ENCODE data around the gene ALCAM. TPM values are rescaled to one million over a fixed set of nuclear protein-coding genes. Genes with fewer than 3 reads are reported as not detected.

Gene ALCAM
- total RNA-seq, 1 experiment from 2014 or later, result 36.8 TPM

DNA sequence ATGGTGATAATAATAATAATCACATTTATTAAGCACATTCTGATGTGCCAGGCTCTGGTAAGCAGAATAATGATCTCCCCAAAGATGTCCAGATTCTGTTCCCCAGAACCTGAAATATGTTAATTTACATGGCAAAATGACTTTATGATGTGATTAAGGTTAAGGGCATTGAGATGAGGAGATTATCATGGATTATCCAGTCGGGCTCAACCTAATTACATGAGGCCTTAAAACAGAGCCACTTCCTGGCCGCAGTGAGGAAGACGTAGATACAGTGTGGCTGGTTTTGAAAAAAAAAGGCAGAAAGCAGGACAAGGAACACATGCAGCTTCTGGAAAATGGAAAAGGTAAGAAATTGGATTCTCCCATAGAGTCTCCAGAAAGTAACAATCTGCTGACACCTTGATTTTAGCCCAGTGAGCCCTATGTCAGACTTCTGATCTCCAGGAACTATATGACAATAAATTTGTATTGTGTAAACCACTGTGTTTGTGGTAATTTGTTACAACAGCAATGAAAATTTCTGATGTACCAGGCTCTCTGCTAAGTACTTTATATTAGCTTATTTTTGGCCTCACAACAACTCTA lies 126.7 kb downstream of the ALCAM start:
- TF ChIP-seq EZH2 (IDR thresholded peaks at IDR 0.05; ENCODE audit: borderline replicate concordance, low read depth, low read length, poor library complexity, severe bottlenecking), result no peak
- TF ChIP-seq, protein P1, sequence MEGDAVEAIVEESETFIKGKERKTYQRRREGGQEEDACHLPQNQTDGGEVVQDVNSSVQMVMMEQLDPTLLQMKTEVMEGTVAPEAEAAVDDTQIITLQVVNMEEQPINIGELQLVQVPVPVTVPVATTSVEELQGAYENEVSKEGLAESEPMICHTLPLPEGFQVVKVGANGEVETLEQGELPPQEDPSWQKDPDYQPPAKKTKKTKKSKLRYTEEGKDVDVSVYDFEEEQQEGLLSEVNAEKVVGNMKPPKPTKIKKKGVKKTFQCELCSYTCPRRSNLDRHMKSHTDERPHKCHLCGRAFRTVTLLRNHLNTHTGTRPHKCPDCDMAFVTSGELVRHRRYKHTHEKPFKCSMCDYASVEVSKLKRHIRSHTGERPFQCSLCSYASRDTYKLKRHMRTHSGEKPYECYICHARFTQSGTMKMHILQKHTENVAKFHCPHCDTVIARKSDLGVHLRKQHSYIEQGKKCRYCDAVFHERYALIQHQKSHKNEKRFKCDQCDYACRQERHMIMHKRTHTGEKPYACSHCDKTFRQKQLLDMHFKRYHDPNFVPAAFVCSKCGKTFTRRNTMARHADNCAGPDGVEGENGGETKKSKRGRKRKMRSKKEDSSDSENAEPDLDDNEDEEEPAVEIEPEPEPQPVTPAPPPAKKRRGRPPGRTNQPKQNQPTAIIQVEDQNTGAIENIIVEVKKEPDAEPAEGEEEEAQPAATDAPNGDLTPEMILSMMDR (conservative IDR thresholded peaks at IDR 0.05; ENCODE audit: low read depth, low read length), result no peak
- intact Hi-C loops (cut with micrococcal nuclease; ENCODE audit: unreplicated experiment), result no loop called here
- ChIA-PET POLR2A (ENCODE audit: low non-redundant PET) (no interaction called here), CTCF (no interaction called here)
- Histone ChIP-seq H3K4me1 (ENCODE audit: insufficient read depth, low read length, poor library complexity, severe bottlenecking) (no peaks in the 10 kb centered on the region), H3K4me3 (ENCODE audit: low read depth, low read length, poor library complexity, severe bottlenecking) (no peak overlapping the region), H3K9me3 (ENCODE audit: low read depth, low read length, poor library complexity, severe bottlenecking) (peaks cover 14% of the 10 kb centered on the region), H3K36me3 (ENCODE audit: insufficient read depth, low read length, poor library complexity, severe bottlenecking) (no peaks in the 10 kb centered on the region), H3K27ac (ENCODE audit: low read depth, low read length, poor library complexity, severe bottlenecking) (no peak overlapping the region), H3K27me3 (replicated peaks; ENCODE audit: insufficient read depth, low read depth, low read length, poor library complexity) (no peaks in the 10 kb centered on the region)
- DNase-seq (ENCODE audit: low spot score), result no peak
- BruUV-seq (replicated peaks), result no TSS peak

- no peak overlapping the region for H3K27ac ChIP-seq (ENCODE audit: low read depth, low read length, poor library complexity, severe bottlenecking)
- H3K36me3 ChIP-seq (ENCODE audit: insufficient read depth, low read length, poor library complexity, severe bottlenecking), result no peaks in the 10 kb centered on the region
- no peak for TF ChIP-seq EZH2 (IDR thresholded peaks at IDR 0.05; ENCODE audit: borderline replicate concordance, low read depth, low read length, poor library complexity, severe bottlenecking)
- TF ChIP-seq, protein P1 (conservative IDR thresholded peaks at IDR 0.05; ENCODE audit: low read depth, low read length), result no peak
- intact Hi-C loops (cut with micrococcal nuclease; ENCODE audit: unreplicated experiment), result no loop called here
- peaks cover 11% of the 10 kb centered on the region for H3K9me3 ChIP-seq (ENCODE audit: low read depth, low read length, poor library complexity, severe bottlenecking)
- H3K27me3 ChIP-seq (replicated peaks; ENCODE audit: insufficient read depth, low read depth, low read length, poor library complexity), result no peaks in the 10 kb centered on the region
- peaks cover under 1% of the 10 kb centered on the region for H3K4me1 ChIP-seq (ENCODE audit: insufficient read depth, low read length, poor library complexity, severe bottlenecking)
- BruUV-seq (replicated peaks), result no TSS peak
- POLR2A ChIA-PET (ENCODE audit: low non-redundant PET), result no interaction called here
- CTCF ChIA-PET, result no interaction called here
- H3K4me3 ChIP-seq (ENCODE audit: low read depth, low read length, poor library complexity, severe bottlenecking), result no peak overlapping the region
- no peak for DNase-seq (ENCODE audit: low spot score)
These were observed 128.3 kb downstream of the ALCAM start for GRCh38 chr3:105495021-105495420.

- Histone ChIP-seq H3K36me3 (ENCODE audit: insufficient read depth, low read length, poor library complexity, severe bottlenecking) (no peaks in the 10 kb centered on the region), H3K27me3 (replicated peaks; ENCODE audit: insufficient read depth, low read depth, low read length, poor library complexity) (no peaks in the 10 kb centered on the region), H3K27ac (ENCODE audit: low read depth, low read length, poor library complexity, severe bottlenecking) (no peak overlapping the region), H3K4me3 (ENCODE audit: low read depth, low read length, poor library complexity, severe bottlenecking) (no peak overlapping the region), H3K9me3 (ENCODE audit: low read depth, low read length, poor library complexity, severe bottlenecking) (no peaks in the 10 kb centered on the region), H3K4me1 (ENCODE audit: insufficient read depth, low read length, poor library complexity, severe bottlenecking) (peaks cover 5% of the 10 kb centered on the region)
- DNase-seq (ENCODE audit: low spot score), result no peak
- ChIA-PET POLR2A (ENCODE audit: low non-redundant PET) (no interaction called here), CTCF (no interaction called here)
- BruUV-seq (replicated peaks), result no TSS peak
- TF ChIP-seq, protein P1 (conservative IDR thresholded peaks at IDR 0.05; ENCODE audit: low read depth, low read length), result no peak
- TF ChIP-seq EZH2 (IDR thresholded peaks at IDR 0.05; ENCODE audit: borderline replicate concordance, low read depth, low read length, poor library complexity, severe bottlenecking), result no peak
- intact Hi-C loops (cut with micrococcal nuclease; ENCODE audit: unreplicated experiment), result no loop called here
These were observed 129.6 kb downstream of the ALCAM start for GRCh38 chr3:105496343-105496742.
